Measurements from ENCODE around the gene APOBEC4. TPM values are rescaled to one million over a fixed set of nuclear protein-coding genes. Genes with fewer than 3 reads are reported as not detected.
"Not testable (repeated sequence)": the region's sequence is repeated elsewhere in the genome, so short reads cannot be mapped to it uniquely, and the experiment has no call there.

Gene APOBEC4
- total RNA-seq, 1 experiment from 2014 or later = not detected

GRCh38 chr1:183620311-183620710 lies 32.8 kb downstream of the APOBEC4 start:
- Histone ChIP-seq H3K4me1 (ENCODE audit: control insufficient read depth in 1 of 2, insufficient read depth in 2 of 2, low read length in 2 of 2) (peaks cover 0 to 5% of the 10 kb centered on the region in 2 experiments; a peak in 1 of 4 replicates), H3K27me3 (ENCODE audit: insufficient read depth, low read length) (no peaks in the 10 kb centered on the region), H3K9me3 (ENCODE audit: control insufficient read depth in 1 of 2, insufficient read depth in 1 of 2, low read depth in 1 of 2, low read length in 2 of 2) (no peaks in the 10 kb centered on the region), H2AFZ (ENCODE audit: low read depth, low read length, poor library complexity, severe bottlenecking) (no peak overlapping the region), H3K4me3 (replicated peaks in 1 of 2; ENCODE audit: low read depth in 1 of 2, low read length in 2 of 2) (no peak overlapping the region), H3K9ac (ENCODE audit: low read length) (no peak overlapping the region), H3K9me2 (ENCODE audit: insufficient read depth) (no peaks in the 10 kb centered on the region), H3K36me3 (ENCODE audit: control insufficient read depth in 1 of 2, insufficient read depth in 2 of 2, low read length in 2 of 2) (no peaks in the 10 kb centered on the region), H3K27ac (ENCODE audit: low read depth, low read length) (no peak overlapping the region), H4K20me1 (ENCODE audit: insufficient read depth) (no peaks in the 10 kb centered on the region), H3K4me2 (ENCODE audit: low read length) (no peak overlapping the region), H3K79me2 (ENCODE audit: insufficient read depth, low read length) (no peaks in the 10 kb centered on the region)
- ChIA-PET CTCF (interaction anchor here (1.4 to 1.5 kb wide), 2 partner anchors 11 to 338 kb away, joined by 3 read pairs; no protein-coding TSS in a partner anchor), RAD21 (ENCODE audit: low non-redundant PET in 1 of 2, low total read pairs in 2 of 2, uncharacterized antibody in 2 of 2, unreplicated experiment in 2 of 2) (no interaction called here), POLR2A (no interaction called here)
- DNase-seq (ENCODE audit: low read depth, low spot score) (no peak), ATAC-seq (no peak)
- no peak for TF ChIP-seq SIN3A (IDR thresholded peaks at IDR 0.05; ENCODE audit: low read depth)
- intact Hi-C loops (cut with micrococcal nuclease) = loop anchor here (5.0 kb wide), 1 partner anchor 658 kb away; no protein-coding TSS in a partner anchor
- no TSS peak for BruUV-seq (replicated peaks)

GRCh38 chr1:183619781-183620180 lies 33.3 kb downstream of the APOBEC4 start:
- Histone ChIP-seq H3K9me2 (ENCODE audit: insufficient read depth) (no peaks in the 10 kb centered on the region), H3K4me2 (ENCODE audit: low read length) (no peak overlapping the region), H3K36me3 (ENCODE audit: control insufficient read depth in 1 of 2, insufficient read depth in 2 of 2, low read length in 2 of 2) (no peaks in the 10 kb centered on the region), H4K20me1 (ENCODE audit: insufficient read depth) (no peaks in the 10 kb centered on the region), H3K9me3 (ENCODE audit: control insufficient read depth in 1 of 2, insufficient read depth in 1 of 2, low read depth in 1 of 2, low read length in 2 of 2) (no peaks in the 10 kb centered on the region), H3K27ac (ENCODE audit: low read depth, low read length) (no peak overlapping the region), H3K79me2 (ENCODE audit: insufficient read depth, low read length) (no peaks in the 10 kb centered on the region), H2AFZ (ENCODE audit: low read depth, low read length, poor library complexity, severe bottlenecking) (no peak overlapping the region), H3K27me3 (ENCODE audit: insufficient read depth, low read length) (no peaks in the 10 kb centered on the region), H3K4me1 (ENCODE audit: control insufficient read depth in 1 of 2, insufficient read depth in 2 of 2, low read length in 2 of 2) (peaks cover 0 to 5% of the 10 kb centered on the region in 2 experiments; a peak in 1 of 4 replicates), H3K9ac (ENCODE audit: low read length) (no peak overlapping the region), H3K4me3 (replicated peaks in 1 of 2; ENCODE audit: low read depth in 1 of 2, low read length in 2 of 2) (no peak overlapping the region)
- ATAC-seq (no peak), DNase-seq (ENCODE audit: low read depth, low spot score) (no peak)
- ChIA-PET RAD21 (ENCODE audit: low non-redundant PET in 1 of 2, low total read pairs in 2 of 2, uncharacterized antibody in 2 of 2, unreplicated experiment in 2 of 2) (no interaction called here), POLR2A (no interaction called here), CTCF (interaction anchor here (1.4 to 1.5 kb wide), 2 partner anchors 10 to 338 kb away, joined by 3 read pairs; no protein-coding TSS in a partner anchor)
- no TSS peak for BruUV-seq (replicated peaks)
- TF ChIP-seq FOSL1 (IDR thresholded peaks at IDR 0.05; ENCODE audit: low read depth) (no peak), TCF7L2 (IDR thresholded peaks at IDR 0.05; ENCODE audit: borderline replicate concordance, extremely low read depth, insufficient read depth, insufficient read length) (no peak), EZH2phosphoT487 (IDR thresholded peaks at IDR 0.05; ENCODE audit: borderline replicate concordance) (no peak), RAD21 (IDR thresholded peaks at IDR 0.05; ENCODE audit: low read depth) (no peak), ZNF274 (IDR thresholded peaks at IDR 0.05; ENCODE audit: low read depth, low read length) (no peak), SIN3A (IDR thresholded peaks at IDR 0.05; ENCODE audit: low read depth) (no peak), ELF1 (IDR thresholded peaks at IDR 0.05; ENCODE audit: borderline replicate concordance, low read depth) (no peak), ZFX (IDR thresholded peaks at IDR 0.05) (no peak), EZH2 (IDR thresholded peaks at IDR 0.05) (no peak)
- intact Hi-C loops (cut with micrococcal nuclease) = loop anchor here (5.0 kb wide), 1 partner anchor 657 kb away; no protein-coding TSS in a partner anchor

- BruUV-seq (replicated peaks); H3K9me3 ChIP-seq (ENCODE audit: control insufficient read depth in 1 of 2, insufficient read depth in 1 of 2, low read depth in 1 of 2, low read length in 2 of 2); H3K4me3 ChIP-seq (replicated peaks in 1 of 2; ENCODE audit: low read depth in 1 of 2, low read length in 2 of 2); CTCF ChIA-PET; intact Hi-C loops (cut with micrococcal nuclease); H4K20me1 ChIP-seq (ENCODE audit: insufficient read depth); H3K27ac ChIP-seq (ENCODE audit: low read depth, low read length); RAD21 ChIA-PET (ENCODE audit: low non-redundant PET in 1 of 2, low total read pairs in 2 of 2, uncharacterized antibody in 2 of 2, unreplicated experiment in 2 of 2); ATAC-seq; H3K9me2 ChIP-seq (ENCODE audit: insufficient read depth); H3K79me2 ChIP-seq (ENCODE audit: insufficient read depth, low read length); H3K4me2 ChIP-seq (ENCODE audit: low read length); DNase-seq (ENCODE audit: low read depth, low spot score); H3K27me3 ChIP-seq (ENCODE audit: insufficient read depth, low read length); POLR2A ChIA-PET; H2AFZ ChIP-seq (ENCODE audit: low read depth, low read length, poor library complexity, severe bottlenecking); H3K9ac ChIP-seq (ENCODE audit: low read length); H3K36me3 ChIP-seq (ENCODE audit: control insufficient read depth in 1 of 2, insufficient read depth in 2 of 2, low read length in 2 of 2); H3K4me1 ChIP-seq (ENCODE audit: control insufficient read depth in 1 of 2, insufficient read depth in 2 of 2, low read length in 2 of 2): not testable (repeated sequence)
Measured at GRCh38 chr1:183618202-183618601, 34.9 kb downstream of the APOBEC4 start.

- H3K79me2 ChIP-seq (ENCODE audit: insufficient read depth, low read length); intact Hi-C loops (cut with micrococcal nuclease); BruUV-seq (replicated peaks); H2AFZ ChIP-seq (ENCODE audit: low read depth, low read length, poor library complexity, severe bottlenecking); ATAC-seq; CTCF ChIA-PET; H3K27me3 ChIP-seq (ENCODE audit: insufficient read depth, low read length); H3K9me2 ChIP-seq (ENCODE audit: insufficient read depth); RAD21 ChIA-PET (ENCODE audit: low non-redundant PET in 1 of 2, low total read pairs in 2 of 2, uncharacterized antibody in 2 of 2, unreplicated experiment in 2 of 2); H4K20me1 ChIP-seq (ENCODE audit: insufficient read depth); H3K9me3 ChIP-seq (ENCODE audit: control insufficient read depth in 1 of 2, insufficient read depth in 1 of 2, low read depth in 1 of 2, low read length in 2 of 2); H3K36me3 ChIP-seq (ENCODE audit: control insufficient read depth in 1 of 2, insufficient read depth in 2 of 2, low read length in 2 of 2); H3K27ac ChIP-seq (ENCODE audit: low read depth, low read length); DNase-seq (ENCODE audit: low read depth, low spot score); POLR2A ChIA-PET; H3K4me3 ChIP-seq (replicated peaks in 1 of 2; ENCODE audit: low read depth in 1 of 2, low read length in 2 of 2); H3K9ac ChIP-seq (ENCODE audit: low read length): not testable (repeated sequence)
- Histone ChIP-seq H3K4me1 (ENCODE audit: control insufficient read depth in 1 of 2, insufficient read depth in 2 of 2, low read length in 2 of 2) (peaks cover 0 to 12% of the 10 kb centered on the region in 2 experiments; a peak in 2 of 4 replicates), H3K4me2 (ENCODE audit: low read length) (0 out of 2 replicates have a peak overlapping the region, but pooled peaks have one; percentile 11)
Measured at GRCh38 chr1:183612975-183613374, 40.1 kb downstream of the APOBEC4 start.
